ENCODE results near the gene FSCN2.

The FSCN2 gene

DNA sequence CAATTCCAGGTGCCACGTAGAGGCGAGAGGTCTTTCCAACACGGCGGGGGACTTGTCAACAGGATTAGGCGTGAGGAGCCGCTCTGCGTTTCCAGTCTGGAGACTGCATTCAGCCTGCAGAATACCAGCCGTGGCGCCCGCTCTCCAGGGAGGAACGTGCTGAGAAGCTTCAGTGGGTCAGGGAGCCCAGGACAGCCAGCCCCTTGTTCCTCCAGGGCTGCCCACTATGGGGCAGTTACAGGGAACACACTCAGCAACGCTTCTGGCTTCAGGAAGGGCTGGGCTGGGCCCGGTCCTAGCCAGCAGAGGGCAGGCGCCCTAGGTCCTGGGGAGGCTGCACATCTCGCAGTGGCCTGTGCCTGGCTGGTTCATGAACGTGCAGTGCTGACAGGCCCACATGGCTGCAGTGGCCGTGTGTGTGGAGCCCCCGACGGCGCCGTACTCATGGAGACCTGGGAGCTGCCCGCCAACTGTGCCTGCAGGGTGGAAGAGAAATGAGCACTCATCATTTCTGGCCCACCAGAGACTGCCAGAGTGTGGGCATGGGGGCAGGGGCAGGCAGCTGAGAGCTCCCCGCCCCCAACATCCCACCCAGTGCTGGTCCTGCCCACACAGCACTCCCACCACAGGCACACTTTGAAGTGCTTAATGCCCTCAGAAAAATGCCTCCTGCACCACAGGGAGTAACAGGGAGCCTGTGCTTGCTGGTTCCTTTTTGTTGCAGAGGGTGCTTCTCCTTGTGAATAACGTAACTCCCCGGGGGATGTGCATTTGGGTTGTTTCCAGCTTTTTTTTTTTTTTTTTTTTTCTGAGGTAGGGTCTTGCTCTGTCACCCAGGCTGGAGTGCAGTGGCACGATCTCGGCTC, 31.0 kb downstream of the FSCN2 start:
- no peak for DNase-seq

DNA sequence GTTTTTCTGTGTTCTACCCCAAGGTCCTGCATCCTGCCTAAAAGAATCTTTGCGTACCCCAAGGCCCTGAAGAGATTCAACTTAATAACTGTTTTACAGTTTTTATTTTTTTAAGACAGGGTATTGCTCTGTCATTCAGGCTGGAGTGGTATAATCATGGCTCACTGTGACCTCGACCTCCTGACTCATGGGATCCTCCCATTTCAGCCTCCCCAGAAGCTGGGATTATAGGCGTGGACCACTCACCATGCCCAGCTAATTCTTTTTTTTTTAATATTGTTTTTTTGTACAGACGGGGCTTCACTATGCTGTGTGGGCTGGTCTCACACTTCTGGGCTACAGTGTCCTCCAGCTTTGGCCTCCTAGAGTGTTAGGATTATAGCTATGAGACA, 33.3 kb downstream of the FSCN2 start:
- DNase-seq = no peak

DNA sequence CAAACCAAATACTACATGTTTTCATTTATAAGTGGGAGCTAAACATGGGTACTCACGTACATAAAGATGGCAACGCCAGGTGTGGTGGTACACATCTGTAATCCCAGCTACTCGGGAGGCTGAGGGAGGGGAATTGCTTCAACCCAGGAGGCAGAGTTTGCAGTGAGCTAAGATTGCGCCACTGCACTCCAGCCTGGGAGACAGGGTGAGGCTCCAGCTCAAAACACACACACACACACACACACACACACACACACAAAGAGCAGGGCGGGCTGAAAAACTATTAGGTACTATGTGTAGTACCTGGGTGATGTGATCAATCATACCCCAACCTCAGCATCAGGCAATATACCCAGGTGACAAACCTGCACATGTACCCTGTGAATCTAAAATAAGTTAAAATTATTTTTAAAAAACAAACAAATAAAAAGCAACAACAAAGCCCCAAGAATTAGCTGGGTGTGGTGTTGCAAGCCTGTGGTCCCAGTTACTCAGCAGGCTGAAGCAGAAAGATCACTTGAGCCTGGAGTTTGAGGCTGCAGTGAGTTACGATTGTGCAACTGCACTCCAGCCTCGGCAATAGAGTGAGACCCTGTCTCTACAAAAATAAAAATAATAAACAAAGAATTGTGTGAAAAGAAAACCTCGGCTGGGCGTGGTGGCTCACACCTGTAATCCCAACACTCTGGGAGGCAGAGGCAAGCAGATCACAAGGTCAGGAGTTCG, 35.8 kb downstream of the FSCN2 start:
- no peak for DNase-seq

DNA sequence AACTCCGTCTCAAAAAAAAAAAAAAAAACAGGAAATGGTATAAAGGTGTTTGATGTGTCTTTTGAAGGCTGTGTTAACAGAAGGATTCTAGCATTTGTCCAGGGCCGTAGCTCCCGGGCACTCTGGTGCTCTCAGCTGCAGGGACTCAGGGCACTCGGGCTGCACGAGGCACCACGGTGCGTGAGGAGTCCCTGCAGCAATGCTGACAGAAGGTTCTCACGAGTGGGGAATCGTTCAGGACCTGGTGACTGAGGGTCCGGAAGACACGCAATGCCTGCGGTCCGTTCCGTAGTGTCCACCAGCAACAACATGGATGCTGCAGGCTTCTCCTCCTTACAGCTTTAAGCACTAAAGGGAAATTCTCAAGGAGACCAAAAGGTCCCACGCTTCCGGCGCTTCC, 36.6 kb downstream of the FSCN2 start:
- no peak for DNase-seq

DNA sequence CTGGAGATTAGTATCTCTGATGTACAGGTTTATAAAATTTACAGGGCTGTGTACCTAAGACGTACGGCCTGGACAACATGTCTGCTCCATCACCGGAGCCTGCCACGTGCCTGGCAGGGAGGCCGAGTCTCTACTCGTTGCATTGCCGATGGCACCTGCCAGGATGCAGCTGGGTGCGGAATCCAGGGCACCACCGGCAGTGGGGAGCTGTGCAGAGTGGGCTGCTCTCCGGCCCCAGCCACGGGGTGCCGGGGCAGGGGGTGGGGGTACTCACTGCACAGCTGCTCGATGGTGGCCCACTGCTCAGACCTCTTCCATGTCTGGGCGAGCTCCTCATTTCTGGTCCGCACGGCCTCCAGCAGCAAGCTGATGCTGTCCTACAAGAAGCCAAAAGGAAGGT, 37.1 kb downstream of the FSCN2 start:
- no peak for DNase-seq

DNA sequence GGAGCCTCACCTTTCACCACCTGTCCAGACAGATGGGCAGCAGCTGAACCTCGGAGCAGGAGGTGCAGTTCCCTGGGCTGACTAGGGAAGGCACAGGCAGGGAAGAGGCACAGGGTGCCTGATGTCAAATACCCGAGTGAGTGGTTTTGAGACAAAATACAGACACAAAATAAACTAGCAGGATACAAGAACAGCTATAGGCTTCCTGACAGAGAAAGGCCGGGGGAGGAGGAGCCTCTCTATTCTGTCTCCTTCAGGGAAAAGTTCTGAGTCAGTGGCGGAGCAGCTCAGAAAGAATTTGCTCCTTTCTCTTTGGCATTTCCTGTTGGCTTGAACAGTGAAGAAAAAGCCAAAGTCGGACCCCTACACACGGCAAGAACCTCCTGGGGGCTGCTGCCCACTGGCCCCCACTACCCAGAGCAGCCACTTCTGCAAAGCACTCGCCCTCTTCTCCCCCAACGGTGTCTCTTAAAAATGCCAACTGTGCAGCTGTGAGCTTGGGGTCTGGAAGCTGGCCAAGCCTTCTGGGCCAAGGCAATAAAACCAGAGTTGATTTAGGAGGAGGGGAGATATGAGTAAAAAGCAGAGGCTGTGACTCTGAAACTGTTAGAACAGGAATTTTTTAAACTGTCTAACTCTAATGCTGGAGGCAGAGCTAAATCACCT, 38.4 kb downstream of the FSCN2 start:
- DNase-seq = no peak

DNA sequence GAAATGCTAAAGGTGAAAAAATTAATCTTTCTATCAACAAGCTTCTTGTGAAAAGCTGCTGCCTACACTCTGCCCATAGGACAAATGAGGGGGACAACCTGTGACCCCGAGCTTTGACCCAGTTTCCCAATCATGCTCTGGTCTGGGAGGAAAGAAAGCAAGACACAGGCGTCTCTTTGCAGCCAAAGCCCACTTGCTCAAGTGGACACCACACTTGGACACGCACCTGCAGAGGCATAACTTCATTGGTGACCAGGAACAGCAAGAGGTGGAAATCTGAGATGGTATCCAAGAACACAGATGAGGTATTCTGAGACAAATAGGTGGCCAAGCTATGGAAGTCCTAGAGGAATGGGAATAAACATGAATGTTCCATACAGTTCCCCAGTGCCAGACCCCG, 39.0 kb downstream of the FSCN2 start:
- DNase-seq = no peak

DNA sequence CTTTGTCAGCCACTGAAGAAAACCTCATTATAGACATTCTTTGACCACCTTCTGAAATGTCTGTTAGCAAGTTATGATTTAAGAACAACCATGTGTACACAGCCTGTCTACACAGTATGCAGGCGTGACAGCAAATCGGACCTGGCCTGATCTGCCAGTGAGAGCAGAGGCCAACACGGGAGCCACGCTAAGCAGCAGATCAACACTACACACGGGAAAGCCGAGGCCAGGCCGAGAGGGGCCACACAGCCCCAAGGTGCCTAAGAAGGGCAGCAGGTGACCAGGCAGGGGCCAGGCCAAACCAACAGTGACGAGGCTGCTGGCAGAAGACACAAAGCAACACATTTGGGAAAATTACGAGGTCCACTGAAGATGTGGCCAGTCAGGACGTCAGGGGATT, 40.2 kb downstream of the FSCN2 start:
- no peak for DNase-seq

DNA sequence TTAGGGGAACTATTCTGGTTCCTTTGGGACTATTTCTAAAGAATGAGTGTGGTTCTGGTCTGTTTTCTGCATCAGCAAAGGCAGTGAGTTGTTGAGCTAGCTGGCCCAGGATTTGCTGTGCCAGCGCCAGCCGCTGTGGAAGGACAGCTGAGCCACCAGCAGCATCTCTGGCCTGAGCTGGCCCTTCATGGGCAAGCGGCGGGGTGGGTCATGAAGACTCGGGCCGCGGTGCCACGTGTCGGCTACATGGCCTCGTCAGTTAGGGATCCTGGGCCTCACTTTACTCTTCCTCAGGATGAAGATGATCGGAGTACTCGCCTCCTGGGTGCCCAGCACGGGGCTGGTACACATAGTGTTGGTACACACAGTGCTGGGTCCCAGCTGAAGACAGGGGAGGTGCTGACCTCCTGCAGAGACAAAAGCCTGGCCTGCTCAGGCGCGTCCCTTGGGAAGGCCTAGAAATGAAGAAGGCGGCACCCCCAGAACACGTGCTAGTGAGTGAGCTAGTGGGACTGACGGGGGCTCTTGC, 41.9 kb downstream of the FSCN2 start:
- DNase-seq = no peak

DNA sequence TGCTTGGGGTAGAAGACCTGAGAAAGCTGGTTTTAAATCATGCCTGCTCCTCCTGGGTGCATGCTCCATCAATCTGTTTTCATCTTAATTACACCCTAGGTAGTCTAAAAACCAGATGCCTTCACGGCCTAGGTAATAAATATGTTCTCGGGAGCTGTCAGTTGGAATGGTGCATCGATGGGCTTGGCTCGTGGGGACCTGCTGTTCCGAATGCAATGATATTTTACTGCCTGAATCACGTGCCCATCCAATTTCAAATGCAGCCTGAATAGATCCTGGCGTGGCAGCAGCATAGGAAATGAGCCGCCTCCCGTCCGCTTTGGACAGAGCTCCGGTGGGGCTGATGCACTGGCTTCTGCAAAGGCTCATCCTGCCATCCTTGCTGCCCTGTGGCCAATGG, 42.8 kb downstream of the FSCN2 start:
- DNase-seq = no peak

DNA sequence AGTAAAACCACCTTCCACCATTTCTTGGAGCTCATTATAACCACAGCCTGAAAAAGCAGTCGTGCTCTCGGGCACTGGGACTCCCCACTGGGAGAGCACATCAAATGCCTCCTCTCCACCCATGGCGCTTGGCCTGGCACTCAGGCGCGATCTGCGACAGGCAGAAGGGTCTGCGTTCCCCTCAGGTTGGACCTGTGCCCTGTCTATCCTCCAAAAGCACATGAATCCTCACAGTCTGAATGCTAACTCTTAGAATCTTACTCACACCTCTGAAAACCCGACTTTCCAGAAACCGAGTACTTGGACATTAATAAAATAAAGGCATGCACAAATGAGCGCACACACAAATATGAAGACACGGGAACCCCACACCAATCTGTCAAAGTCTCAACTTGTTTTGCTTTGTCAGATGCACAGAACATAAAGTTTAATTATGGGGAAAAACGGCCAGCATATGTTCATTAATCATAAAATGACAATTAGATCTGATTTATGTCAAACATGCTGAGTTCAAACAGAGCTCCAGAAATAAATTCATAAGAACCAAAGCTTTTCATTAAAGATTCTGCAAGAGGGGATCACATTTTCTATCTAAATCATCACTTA, 44.5 kb downstream of the FSCN2 start:
- DNase-seq = no peak

DNA sequence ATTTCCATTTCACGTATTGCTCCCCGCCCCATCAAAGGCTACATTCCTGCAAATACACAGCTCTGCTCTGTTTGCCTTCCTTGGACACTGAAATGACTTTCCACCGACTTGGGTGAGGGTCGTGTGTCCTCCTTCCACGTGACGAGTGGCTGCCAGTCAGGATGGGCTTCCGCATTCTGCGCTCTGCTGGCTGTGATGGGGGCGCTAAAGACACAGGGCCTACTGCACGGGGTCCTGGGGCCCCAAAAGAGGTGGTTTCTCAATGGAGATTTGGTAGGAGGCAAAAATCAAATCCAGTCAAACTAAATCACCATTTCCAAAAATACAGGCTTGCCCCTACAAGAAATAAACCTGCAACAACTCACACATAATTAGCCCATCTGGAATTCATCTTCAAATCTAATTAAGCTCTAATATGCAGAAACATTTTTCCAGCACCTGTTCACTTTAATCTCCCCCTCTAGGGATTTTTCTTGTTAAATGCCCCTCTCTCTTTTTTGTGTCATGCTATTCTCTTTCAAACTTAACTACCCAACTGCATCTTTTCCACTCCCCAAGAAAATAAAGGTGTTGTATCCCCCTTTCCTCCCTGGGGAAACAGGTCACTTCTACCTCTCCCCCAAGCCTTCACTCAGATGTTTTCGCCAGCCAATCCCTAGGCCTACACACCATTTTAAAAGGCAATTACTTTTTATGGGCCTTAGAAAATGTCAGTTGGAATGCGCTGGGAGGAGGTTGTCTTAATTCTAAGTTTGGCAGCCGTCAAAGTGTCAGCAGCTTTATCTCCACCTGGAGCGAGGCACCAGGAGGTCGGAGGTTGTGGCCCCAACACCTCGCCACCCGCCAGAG, 45.8 kb downstream of the FSCN2 start:
- DNase-seq = no peak

DNA sequence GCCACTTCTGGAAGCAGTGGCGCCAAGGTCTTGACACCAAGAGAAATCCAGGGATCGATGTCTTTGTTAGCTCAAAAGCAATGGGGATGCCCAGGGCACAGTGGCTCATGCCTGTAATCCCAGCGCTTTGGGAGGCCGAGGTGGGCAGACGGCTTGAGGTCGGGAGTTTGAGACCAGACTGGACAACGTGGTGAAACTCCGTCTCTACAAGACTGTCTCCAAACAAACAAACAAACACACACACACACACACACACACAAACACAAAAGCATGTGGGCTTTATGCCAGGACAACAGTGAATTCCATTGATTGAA, 46.4 kb downstream of the FSCN2 start:
- DNase-seq = no peak

DNA sequence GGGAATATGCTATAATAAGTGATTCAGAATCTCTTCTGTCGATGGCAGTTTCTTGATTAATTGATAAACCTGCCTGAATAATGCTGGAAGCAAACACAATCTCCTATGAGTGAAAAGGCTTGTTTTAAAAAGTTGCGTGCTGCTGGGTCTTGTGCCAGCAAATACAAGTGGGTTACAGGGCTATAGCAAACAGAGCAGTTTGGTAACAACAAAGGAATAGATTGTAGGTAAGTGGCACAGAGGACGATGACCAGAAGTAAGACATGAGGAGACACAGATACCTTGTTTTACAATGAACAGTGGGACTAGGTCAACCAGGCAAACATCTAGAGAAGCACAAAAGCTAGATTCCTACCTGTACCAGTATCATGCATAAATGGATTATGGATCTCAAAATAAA, 47.7 kb downstream of the FSCN2 start:
- DNase-seq = no peak

DNA sequence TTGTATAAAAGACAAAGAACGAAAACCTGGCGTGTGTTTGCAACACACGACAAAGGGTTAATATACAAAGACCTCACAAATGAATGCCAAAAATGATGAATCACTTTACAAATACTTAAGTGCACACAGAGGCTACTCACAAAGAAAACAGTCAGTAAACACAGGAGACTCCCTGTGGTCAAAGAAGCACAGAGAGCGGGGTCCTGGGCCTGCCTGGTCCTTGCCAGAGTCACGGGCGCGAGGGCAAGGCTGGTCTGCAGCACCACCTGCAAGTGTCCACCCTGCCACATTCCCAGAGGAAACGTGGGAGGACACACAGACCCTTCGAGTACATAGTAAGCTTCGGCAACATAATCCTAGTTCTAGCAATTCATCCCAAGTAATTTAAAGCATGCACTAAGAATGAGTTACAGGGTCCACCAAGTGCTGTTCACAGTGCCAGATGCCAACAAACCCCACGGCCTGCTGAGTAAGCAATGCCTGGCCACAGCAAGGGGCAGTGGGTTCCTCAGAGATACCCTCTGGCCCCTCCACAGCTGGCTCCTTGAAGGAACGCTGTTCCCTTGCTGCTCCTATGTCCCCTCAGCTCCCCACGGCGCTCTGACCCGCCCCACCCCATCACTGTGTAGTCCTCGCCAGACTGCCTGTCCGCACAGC, 48.6 kb downstream of the FSCN2 start:
- DNase-seq = no peak

DNA sequence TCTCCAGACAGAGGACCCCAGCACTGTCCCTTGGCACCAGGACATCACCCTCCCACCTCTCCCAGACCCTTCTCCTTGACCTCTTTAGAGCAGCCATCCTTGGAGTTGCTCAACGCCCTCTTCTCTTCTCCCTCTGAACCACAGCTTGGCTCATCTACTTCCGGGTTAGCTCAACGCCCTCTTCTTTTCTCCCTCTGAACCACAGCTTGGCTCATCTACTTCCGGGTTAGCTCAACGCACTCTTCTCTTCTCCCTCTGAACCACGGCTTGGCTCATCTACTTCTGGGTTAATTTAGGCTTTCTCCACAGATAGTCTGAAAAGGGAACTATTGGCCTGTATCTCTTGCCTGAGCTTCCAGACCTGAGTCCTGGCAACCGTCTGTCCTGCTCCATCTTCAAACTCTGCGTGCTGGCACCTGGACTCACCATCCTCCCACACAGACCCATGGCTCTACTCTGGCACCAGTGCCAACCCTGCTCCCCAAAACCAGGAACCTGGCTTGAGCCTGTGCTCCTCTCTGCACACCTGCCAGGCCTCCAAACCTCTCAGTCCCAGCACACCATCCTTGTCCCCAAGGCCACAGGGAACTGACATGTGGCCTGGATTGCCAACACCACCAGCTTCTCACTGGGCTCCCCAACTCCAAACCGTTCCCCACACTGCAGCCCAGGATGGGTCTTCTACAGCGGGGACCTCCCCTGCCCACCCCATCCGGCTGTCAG, 49.3 kb downstream of the FSCN2 start:
- DNase-seq = no peak

DNA sequence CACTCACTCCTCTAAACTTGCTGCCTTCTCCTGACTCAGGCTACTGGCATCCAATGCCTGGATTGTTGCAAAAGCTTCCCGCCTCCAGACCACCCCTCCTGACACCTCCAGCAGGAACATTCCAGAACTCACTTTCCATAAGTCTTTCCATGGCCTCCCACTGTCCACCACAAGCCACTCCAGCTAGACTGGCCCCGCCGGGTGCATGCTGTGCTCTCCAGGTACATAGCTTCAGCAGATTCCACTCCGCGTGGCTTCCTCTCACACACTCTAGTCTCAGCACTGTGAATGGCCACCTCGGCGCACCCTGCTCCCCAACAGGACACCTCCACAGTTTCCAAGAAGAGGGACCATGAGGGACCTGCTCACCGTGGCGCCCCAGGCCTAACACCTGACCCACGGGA, 49.9 kb downstream of the FSCN2 start:
- DNase-seq = no peak

DNA sequence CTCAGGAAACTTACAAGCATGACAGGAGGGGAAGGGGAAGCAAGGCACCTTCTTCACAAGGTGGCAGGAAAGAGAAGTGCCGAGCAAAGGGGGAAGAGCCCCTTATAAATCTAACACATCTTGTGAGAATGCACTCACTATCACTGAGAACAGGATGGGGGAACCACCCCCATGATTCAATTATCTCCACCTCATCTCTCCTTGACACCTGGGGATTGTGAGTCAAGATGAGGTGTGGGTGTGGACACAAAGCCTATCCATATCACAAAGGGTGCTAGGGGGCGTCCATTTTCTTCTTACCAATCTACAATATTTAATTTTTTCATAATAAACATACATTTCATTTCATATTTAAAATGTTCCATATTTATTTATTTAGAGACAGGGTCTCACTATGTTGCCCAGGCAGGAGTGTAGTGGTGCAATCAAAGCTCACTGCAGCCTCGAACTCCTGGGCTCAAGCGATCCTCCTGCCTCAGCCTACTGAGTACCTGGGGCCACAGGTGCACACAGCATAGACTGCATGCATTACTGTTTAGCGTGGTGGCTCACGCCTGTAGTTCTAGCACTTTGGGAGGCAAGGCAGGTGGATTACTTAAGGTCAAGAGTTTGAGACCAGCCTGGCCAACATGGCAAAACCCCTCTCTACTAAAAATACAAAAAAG, 50.5 kb downstream of the FSCN2 start:
- DNase-seq = no peak

DNA sequence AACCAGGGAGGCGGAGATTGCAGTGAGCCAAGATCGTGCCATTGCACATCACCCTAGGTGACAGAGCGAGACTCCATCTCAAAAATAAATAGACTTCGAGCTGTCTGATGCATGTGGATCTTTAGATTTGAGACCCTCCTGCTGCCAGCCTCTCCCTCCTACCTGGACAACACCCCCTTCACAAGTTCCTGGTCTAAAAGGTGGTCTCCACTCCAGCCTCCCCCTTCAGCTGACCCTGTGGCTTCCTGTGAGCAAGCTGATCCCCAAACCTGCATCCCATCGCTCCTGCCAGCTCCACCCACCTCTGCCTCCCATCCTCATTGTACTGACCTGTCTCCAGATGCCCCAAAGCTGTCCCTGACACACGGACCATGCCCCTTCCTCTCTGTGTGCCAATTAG, 51.1 kb downstream of the FSCN2 start:
- no peak for DNase-seq

DNA sequence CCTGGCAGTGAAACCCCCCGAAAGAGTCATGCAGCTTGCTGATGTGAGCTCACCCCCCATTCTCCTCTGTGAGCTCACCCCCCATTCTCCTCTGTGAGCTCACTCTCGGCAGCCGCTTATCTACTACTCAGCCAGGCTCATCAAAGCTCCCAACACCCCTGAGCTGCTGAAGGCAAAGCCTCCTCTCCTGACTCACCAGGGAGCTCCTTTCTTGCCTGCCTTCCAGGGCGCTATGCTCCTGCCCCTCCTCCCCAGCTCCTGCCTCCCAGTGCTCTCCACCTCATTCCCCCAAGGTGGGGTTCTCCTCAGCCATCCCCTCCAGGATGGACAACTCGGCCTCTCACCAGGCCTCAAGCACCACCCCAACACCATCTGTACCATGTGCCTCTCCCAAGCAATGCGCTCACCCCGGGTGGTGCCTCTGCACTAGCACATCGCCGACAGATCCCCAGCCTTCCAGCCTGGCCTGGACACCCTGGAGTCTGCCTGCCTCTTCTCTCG, 51.7 kb downstream of the FSCN2 start:
- no peak for DNase-seq

Data from activated effector memory CD4-positive, alpha-beta T cell treated with Interleukin-2 at 50 U/mL for 16 hours (primary cell).